ENCODE measurements around the gene GDPD4.

DNA sequence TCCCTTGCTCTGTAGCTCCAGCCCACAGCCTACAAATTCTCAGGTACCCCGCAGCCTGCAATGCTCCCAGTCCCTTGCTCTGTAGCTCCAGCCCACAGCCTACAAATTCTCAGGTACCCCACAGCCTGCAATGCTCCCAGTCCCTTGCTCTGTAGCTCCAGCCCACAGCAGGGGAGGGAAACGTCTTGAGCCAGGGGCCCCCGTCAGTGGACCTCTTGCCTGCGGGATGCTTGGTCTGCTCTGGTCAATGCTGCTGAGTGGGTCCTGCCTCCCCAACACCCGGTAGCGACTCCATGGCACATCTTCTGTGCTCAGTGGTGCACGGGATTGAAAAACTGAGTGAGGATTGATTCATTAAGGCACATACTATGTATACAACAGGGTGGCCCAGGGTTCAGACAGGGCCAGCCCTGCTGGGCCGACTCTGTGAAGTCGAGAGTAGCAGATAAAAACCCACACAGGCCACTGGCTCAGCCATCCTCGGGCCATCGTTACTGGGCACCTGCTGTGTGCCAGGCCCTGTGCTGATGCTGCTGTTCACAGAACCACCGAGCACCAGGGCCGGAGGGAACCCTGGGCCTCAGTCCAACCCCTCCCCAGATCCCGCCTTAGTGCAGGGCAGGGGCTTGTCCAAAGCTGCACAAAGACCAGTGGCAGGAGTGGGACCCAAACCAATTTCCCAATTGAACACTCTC lies 103.7 kb downstream of the GDPD4 start:
- TF ChIP-seq, protein P1, sequence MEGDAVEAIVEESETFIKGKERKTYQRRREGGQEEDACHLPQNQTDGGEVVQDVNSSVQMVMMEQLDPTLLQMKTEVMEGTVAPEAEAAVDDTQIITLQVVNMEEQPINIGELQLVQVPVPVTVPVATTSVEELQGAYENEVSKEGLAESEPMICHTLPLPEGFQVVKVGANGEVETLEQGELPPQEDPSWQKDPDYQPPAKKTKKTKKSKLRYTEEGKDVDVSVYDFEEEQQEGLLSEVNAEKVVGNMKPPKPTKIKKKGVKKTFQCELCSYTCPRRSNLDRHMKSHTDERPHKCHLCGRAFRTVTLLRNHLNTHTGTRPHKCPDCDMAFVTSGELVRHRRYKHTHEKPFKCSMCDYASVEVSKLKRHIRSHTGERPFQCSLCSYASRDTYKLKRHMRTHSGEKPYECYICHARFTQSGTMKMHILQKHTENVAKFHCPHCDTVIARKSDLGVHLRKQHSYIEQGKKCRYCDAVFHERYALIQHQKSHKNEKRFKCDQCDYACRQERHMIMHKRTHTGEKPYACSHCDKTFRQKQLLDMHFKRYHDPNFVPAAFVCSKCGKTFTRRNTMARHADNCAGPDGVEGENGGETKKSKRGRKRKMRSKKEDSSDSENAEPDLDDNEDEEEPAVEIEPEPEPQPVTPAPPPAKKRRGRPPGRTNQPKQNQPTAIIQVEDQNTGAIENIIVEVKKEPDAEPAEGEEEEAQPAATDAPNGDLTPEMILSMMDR (conservative IDR thresholded peaks at IDR 0.05): no peak
- no peak for TF ChIP-seq ZFX (IDR thresholded peaks at IDR 0.05)
